Osteocyte (in vitro differentiated cells): Measurements from ENCODE around the gene FUT8. TPM values are rescaled to one million over a fixed set of nuclear protein-coding genes. Genes with fewer than 3 reads are reported as not detected.

Experiments
- DNase-seq: peaks from one replicate; pipeline ENCODE4 v3.0.0; 2021; ENCODE audit warnings: mixed read lengths; ENCODE audit not compliant: unreplicated experiment; ENCODE audit errors: extremely low spot score
- H3K27ac Mint-ChIP-seq: one replicate; pipeline ENCODE4 v1.8.0; 2021; ENCODE audit warnings: mild to moderate bottlenecking, mixed read lengths; ENCODE audit not compliant: unreplicated experiment
- H3K27me3 Mint-ChIP-seq: one replicate; pipeline ENCODE4 v1.8.0; 2021; ENCODE audit warnings: mixed read lengths; ENCODE audit not compliant: unreplicated experiment
- H3K36me3 Mint-ChIP-seq: one replicate; pipeline ENCODE4 v1.8.0; 2021; ENCODE audit warnings: mixed read lengths; ENCODE audit not compliant: unreplicated experiment
- H3K4me1 Mint-ChIP-seq: one replicate; pipeline ENCODE4 v1.8.0; 2021; ENCODE audit warnings: mixed read lengths; ENCODE audit not compliant: unreplicated experiment
- H3K4me3 Mint-ChIP-seq: one replicate; pipeline ENCODE4 v1.8.0; 2021; ENCODE audit warnings: mild to moderate bottlenecking, moderate library complexity, mixed read lengths; ENCODE audit not compliant: unreplicated experiment
- H3K9me3 Mint-ChIP-seq: one replicate; pipeline ENCODE4 v1.8.0; 2021; ENCODE audit warnings: mixed read lengths; ENCODE audit not compliant: unreplicated experiment
- total RNA-seq: library from RNA; stranded (reverse); gene quantifications from 2 replicates; pipeline ENCODE4 v1.2.1, GENCODE V29; 2021
- TF ChIP-seq, protein P1 (sequence below): fragments of 200-600 bp; sonication (generic); IDR thresholded peaks from 2 replicates; pipeline ENCODE4 v1.5.0; 2021; ENCODE audit warnings: antibody characterized with exemption, mild to moderate bottlenecking, moderate library complexity

FUT8 gene
- total RNA-seq, 1 donor from 2014 or later: 35.5 TPM

DNA sequence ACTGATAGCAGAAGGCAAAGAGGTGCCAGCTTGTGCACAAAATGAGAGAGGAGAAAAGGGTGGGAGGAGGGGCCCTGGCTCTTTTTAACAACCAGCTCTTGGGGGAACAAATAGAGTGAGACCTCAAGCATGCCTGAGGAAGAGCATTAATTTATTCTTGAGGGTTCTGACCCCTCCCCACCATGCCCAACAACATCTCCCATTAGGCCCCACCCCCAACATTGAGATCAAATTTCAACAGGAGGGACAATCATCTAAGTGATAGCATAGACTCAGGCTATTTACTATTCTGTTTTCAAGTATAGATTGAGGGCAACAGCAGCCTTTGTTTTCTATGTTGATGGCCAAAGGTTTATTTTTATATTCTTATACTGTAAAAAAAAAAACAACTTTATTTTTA is 59.7 kb downstream of the FUT8 start:
- TF ChIP-seq, protein P1, sequence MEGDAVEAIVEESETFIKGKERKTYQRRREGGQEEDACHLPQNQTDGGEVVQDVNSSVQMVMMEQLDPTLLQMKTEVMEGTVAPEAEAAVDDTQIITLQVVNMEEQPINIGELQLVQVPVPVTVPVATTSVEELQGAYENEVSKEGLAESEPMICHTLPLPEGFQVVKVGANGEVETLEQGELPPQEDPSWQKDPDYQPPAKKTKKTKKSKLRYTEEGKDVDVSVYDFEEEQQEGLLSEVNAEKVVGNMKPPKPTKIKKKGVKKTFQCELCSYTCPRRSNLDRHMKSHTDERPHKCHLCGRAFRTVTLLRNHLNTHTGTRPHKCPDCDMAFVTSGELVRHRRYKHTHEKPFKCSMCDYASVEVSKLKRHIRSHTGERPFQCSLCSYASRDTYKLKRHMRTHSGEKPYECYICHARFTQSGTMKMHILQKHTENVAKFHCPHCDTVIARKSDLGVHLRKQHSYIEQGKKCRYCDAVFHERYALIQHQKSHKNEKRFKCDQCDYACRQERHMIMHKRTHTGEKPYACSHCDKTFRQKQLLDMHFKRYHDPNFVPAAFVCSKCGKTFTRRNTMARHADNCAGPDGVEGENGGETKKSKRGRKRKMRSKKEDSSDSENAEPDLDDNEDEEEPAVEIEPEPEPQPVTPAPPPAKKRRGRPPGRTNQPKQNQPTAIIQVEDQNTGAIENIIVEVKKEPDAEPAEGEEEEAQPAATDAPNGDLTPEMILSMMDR: no peak
- DNase-seq: no peak
- no peaks in the 10 kb centered on the region for H3K4me1 Mint-ChIP-seq
- no peaks in the 10 kb centered on the region for H3K27me3 Mint-ChIP-seq
- H3K9me3 Mint-ChIP-seq: no peaks in the 10 kb centered on the region
- no peak overlapping the region for H3K4me3 Mint-ChIP-seq
- H3K27ac Mint-ChIP-seq: no peak overlapping the region
- no peaks in the 10 kb centered on the region for H3K36me3 Mint-ChIP-seq

DNA sequence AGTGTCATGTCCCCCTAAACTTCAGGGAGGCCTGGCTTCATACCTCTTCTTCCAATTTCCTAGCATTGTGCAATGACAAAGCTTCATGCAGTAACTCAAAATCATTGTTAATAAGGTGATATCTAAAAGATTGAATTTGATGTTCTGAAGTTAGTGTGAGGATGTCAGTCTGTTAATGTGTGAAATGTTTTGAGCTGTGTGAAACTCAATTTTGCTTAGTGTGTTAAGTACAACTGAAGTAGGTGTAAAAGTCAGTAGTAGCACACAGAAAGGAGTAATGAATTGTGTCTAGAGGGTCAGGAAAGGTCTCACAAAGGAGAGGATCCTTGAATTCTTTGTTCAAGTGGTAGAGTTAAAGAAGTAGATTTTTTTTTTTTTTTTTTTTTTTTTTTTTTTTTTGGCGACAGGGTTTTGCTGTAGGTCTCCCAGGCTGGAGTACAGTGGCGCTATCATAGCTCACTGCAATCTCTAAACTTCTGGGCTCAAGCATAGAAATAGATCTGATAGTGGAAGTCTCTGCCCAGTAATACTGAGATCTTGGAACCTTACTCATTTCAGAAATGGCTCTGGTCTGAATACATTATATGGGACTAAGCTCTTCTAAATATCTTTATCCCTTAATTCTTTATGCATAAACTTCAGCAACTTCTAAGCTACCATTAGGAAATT is 63.9 kb downstream of the FUT8 start:
- Mint-ChIP-seq H3K4me3 (no peak overlapping the region), H3K9me3 (no peaks in the 10 kb centered on the region), H3K27ac (no peak overlapping the region), H3K27me3 (no peaks in the 10 kb centered on the region), H3K36me3 (no peaks in the 10 kb centered on the region), H3K4me1 (no peaks in the 10 kb centered on the region)
- no peak for DNase-seq
- TF ChIP-seq, protein P1: no peak

DNA sequence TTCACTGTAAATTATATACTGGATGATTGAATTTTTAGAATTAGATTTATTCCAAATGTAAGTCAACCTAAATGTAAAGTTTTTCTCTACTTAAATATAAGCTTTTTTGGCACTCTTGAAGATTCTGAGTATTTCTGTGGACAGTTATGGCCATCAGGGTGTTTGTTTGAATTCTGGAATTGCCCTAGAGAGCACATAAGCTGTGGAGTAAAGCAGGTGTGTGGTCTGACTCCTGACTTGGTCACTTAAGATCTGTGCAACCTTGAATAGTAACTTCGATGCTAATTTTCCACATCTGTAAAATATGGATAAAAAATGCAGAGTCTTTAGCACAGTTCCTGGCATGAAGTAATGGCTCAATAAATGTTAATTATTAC is 64.4 kb downstream of the FUT8 start:
- Mint-ChIP-seq H3K36me3 (no peaks in the 10 kb centered on the region), H3K4me3 (no peak overlapping the region), H3K9me3 (no peaks in the 10 kb centered on the region), H3K4me1 (no peaks in the 10 kb centered on the region), H3K27me3 (no peaks in the 10 kb centered on the region), H3K27ac (no peak overlapping the region)
- TF ChIP-seq, protein P1: no peak
- no peak for DNase-seq

DNA sequence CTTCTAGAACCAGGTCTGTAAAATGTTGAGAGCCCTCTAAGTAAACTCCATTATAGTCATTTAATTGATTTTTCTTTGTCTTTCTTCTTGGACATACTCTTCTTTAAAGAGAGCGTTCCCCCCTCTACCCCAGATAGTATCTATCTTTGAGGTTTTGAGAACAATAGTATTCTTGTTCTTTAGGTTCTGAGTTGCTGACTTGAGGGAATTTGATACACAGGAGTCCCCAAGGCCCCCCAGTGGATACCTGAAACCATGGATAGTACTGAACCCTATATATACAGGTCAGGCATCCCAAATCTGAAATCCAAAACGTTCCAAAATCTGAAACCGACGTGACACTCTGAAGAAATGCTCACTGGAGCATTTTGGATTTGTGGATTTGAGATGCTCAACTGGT is 65.5 kb downstream of the FUT8 start:
- Mint-ChIP-seq H3K9me3 (no peaks in the 10 kb centered on the region), H3K27me3 (no peaks in the 10 kb centered on the region), H3K36me3 (no peaks in the 10 kb centered on the region), H3K4me1 (no peaks in the 10 kb centered on the region), H3K27ac (no peak overlapping the region), H3K4me3 (no peak overlapping the region)
- DNase-seq: no peak
- TF ChIP-seq, protein P1: no peak

DNA sequence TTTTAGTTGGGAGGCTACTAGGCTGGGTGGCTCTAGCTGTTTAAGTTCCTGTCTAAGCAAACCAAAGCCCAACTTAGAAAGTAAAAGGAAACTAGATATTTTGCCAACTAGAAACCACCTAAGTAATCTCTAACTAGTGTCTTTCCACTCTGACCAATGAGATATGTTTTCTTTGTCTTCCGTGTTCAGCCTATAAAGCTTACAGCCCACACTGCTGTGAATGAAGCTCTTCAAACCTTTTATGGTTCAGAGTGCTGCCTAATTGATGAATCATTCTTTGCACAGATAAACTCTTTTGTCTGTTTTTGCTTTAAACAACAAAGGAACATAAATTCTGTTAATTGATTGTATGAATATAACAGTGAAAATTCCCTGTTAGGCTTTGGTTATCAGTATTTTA is 66.1 kb downstream of the FUT8 start:
- Mint-ChIP-seq H3K9me3 (no peaks in the 10 kb centered on the region), H3K4me3 (no peak overlapping the region), H3K27me3 (no peaks in the 10 kb centered on the region), H3K27ac (no peak overlapping the region), H3K4me1 (no peaks in the 10 kb centered on the region), H3K36me3 (no peaks in the 10 kb centered on the region)
- TF ChIP-seq, protein P1: no peak
- no peak for DNase-seq
